NT2/D1 (cell line): ENCODE data around the gene TIMM50.
"Not testable (repeated sequence)": the region's sequence is repeated elsewhere in the genome, so short reads cannot be mapped to it uniquely, and the experiment has no call there.

Experiments used
- DNase-seq: peaks from one replicate; pipeline ENCODE4 v3.0.0-alpha.2; 2011; ENCODE audit warnings: low read depth, low spot score
- H3K27me3 ChIP-seq: 2 replicates; pipeline ENCODE4 v1.6.0; 2011; ENCODE audit warnings: mild to moderate bottlenecking; ENCODE audit not compliant: insufficient read length, insufficient read depth
- H3K36me3 ChIP-seq: 2 replicates; pipeline ENCODE4 v1.6.1; 2011; ENCODE audit warnings: mild to moderate bottlenecking, low read length, mixed read lengths; ENCODE audit not compliant: insufficient read depth, insufficient read length
- H3K4me1 ChIP-seq: 2 replicates; pipeline ENCODE4 v1.5.1; 2011; ENCODE audit not compliant: insufficient read depth, insufficient read length
- H3K4me3 ChIP-seq: 2 replicates; pipeline ENCODE4 v1.5.1; 2011; ENCODE audit warnings: low read depth; ENCODE audit not compliant: insufficient read length
- H3K9ac ChIP-seq: 2 replicates; pipeline ENCODE4 v1.6.0; 2011; ENCODE audit warnings: low read depth; ENCODE audit not compliant: insufficient read length
- H3K9me3 ChIP-seq: 2 replicates; pipeline ENCODE4 v1.5.1; 2011; ENCODE audit warnings: mild to moderate bottlenecking, low read length; ENCODE audit not compliant: insufficient read depth
- SUZ12 ChIP-seq: IDR thresholded peaks from 2 replicates; pipeline ENCODE4 v1.6.1; 2011; ENCODE audit not compliant: insufficient read length, insufficient read depth; ENCODE audit errors: extremely low read depth
- YY1 ChIP-seq: IDR thresholded peaks from 2 replicates; pipeline ENCODE4 v1.6.1; 2011; ENCODE audit not compliant: insufficient read length, insufficient read depth
- ZNF274 ChIP-seq: IDR thresholded peaks from 2 replicates; pipeline ENCODE4 v1.6.1; 2011; ENCODE audit warnings: mild to moderate bottlenecking, low read depth, low read length

The TIMM50 gene

GRCh38 chr19:39438270-39438934 lies 42.2 kb upstream of the TIMM50 start:
- TF ChIP-seq SUZ12: no peak
- TF ChIP-seq ZNF274: no peak
- no peak for TF ChIP-seq YY1
- Histone ChIP-seq H3K4me1 (peaks cover 3% of the 10 kb centered on the region), H3K4me3 (no peak overlapping the region), H3K9ac (no peak overlapping the region), H3K9me3 (no peaks in the 10 kb centered on the region), H3K27me3 (no peaks in the 10 kb centered on the region), H3K36me3 (peaks cover 21% of the 10 kb centered on the region)
- DNase-seq: no peak

DNA sequence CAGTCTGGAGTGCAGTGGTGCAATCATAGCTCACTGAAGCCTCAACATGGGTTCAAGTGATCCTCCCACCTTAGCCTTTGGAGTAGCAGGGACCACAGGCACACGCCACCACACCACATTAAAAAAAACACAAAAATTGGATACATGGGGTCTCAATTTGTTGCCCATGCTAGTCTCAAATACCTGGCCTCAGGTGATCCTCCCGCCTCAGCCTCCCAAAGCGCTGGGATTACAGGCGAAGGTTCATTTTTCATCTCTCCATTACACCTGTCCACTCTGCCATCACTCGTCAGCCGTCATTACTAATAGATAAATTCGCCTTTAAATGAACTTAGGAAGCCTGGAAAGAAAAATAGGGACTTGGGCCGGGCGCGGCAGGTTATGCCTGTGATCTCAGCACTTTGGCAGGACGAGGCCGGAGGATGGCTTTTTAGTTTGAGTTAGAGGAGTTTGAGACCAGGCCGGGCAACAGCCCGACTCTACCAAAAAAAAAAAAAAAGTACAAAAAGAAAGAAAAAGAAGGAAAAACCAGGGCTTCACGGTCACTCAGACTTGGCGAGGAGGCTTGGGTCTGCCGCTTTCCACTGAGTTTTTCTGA lies 35.9 kb upstream of the TIMM50 start:
- H3K9me3 ChIP-seq: no peaks in the 10 kb centered on the region
- no peaks in the 10 kb centered on the region for H3K4me1 ChIP-seq
- peak overlapping the region; percentile 95 for H3K9ac ChIP-seq
- peak overlapping the region; percentile 96 for H3K4me3 ChIP-seq
- TF ChIP-seq SUZ12: no peak
- TF ChIP-seq ZNF274: no peak
- no peak for TF ChIP-seq YY1
- H3K36me3 ChIP-seq: peaks cover 26% of the 10 kb centered on the region
- no peaks in the 10 kb centered on the region for H3K27me3 ChIP-seq
- no peak for DNase-seq

DNA sequence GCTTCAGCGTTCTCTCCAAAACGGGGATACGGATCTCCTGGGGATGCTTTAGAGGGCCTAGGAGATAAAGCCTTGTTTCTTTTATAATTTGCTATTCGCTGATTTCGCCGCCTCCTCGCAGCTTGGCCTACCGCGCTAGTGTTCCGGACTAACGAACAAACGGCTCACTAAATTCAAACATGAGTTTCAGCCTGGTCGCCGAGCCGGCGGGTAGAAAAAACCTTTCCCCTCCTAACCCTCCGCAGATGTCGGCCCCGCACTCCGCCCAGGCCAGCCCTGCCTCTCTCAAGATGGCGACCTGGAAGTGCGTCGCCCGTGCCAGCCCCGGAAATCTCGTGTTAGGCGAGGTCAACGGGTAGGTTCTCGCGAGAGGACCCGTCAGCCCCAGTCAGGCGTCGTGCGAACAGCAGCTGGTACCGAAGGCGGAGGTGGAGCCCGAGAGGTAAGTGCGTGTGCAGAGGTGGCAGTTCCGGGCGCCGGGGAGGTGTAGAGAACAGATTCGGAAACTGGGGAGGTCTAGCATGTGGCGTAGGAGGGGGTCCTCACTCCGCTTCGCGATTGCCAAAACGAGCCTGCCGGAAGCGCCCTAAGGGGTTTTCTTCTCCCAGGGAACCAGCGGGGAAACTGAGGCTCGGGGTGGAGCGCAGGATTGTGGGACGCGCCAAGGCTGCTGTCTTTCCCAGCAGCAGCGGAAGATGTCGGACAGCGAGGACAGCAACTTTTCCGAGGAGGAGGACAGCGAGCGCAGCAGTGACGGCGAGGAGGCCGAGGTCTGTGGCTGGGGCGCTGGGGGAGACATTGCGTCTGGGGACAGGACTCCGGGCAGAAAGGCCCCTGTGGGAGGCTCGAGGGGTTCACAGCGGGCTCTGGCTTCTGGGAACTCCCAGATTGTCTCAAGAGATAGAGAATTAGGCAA lies 35.2 kb upstream of the TIMM50 start, which contains the start of gene SUPT5H:
SUPT5H (plus strand) TSS at position 387 of the 916 bp plus-strand sequence; CDS start at position 696, 309 bp downstream.
- TF ChIP-seq ZNF274: no peak
- TF ChIP-seq YY1: peak; percentile 90
- H3K4me3 ChIP-seq: peak within 1 kb of the TSS; percentile 96
- H3K4me1 ChIP-seq: no peaks in the 10 kb centered on the region
- H3K27me3 ChIP-seq: no peaks in the 10 kb centered on the region
- peak within 1 kb of the TSS; percentile 95 for H3K9ac ChIP-seq
- peak; percentile 93 for DNase-seq
- H3K36me3 ChIP-seq: peaks cover 26% of the 10 kb centered on the region
- H3K9me3 ChIP-seq: no peaks in the 10 kb centered on the region

DNA sequence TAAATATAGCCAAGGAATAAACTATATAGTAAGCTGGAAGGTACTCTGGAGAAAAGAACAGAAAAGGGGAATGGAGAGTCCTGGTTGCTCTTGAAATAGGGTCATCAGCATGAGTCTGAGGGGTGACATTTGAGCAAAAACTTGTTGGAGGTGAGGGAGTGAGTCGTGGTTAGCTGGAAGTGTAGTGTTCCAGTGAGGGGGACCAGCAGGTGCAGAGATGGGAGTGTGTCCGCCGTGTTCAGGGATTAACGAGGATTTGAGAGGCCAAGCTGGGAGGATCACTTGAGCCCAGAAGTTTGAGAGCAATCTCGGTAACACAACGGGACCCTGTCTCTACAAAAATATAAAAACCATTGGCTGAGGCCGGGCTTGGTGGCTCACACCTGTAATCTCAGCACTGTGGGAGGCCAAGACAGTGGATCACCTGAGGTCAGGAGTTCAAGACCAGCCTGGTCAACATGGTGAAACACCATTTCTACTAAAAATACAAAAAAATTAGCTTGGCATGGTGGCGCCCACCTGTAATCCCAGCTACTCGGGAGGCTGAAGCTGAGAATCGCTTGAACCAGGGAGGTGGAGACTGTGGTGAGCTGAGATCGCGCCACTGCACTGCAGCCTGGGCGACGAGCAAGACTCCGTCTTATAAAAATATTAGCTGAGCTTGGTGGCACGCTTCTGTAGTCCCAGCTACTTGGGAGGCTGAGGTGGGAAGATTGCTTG lies 34.1 kb upstream of the TIMM50 start:
- Histone ChIP-seq H3K9ac (peak overlapping the region; percentile 95), H3K4me3 (peak overlapping the region; percentile 96), H3K27me3 (no peaks in the 10 kb centered on the region), H3K36me3 (peaks cover 28% of the 10 kb centered on the region), H3K9me3 (no peaks in the 10 kb centered on the region), H3K4me1 (no peaks in the 10 kb centered on the region)
- no peak for TF ChIP-seq ZNF274
- no peak for TF ChIP-seq SUZ12
- no peak for TF ChIP-seq YY1
- no peak for DNase-seq

DNA sequence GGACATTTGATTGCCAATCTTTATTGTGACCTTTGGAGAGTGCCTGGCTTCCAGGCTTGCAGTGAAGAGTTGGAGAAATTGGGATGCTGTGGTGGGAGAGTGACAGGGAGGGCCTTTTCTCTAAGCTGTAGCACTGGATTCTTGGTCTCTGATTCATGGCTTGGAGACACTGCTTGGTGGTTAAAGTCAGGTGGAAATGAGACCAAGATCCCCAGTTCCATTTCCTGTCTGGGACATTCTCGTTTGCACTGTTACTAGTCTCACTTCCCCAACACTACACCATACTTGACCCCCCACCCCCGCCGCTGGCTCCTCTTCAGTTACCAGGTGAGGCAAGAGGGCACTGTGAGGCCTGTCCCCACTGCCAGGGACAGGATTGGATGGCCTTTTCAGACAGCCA lies 32.4 kb upstream of the TIMM50 start:
- Histone ChIP-seq H3K9ac (no peak overlapping the region), H3K36me3 (peaks cover 45% of the 10 kb centered on the region), H3K4me3 (no peak overlapping the region), H3K27me3 (no peaks in the 10 kb centered on the region), H3K4me1 (no peaks in the 10 kb centered on the region), H3K9me3 (no peaks in the 10 kb centered on the region)
- no peak for DNase-seq
- TF ChIP-seq YY1: no peak
- TF ChIP-seq ZNF274: no peak
- TF ChIP-seq SUZ12: no peak

- H3K36me3 ChIP-seq: peaks cover 47% of the 10 kb centered on the region
- no peak overlapping the region for H3K9ac ChIP-seq
- no peak overlapping the region for H3K4me3 ChIP-seq
- no peaks in the 10 kb centered on the region for H3K4me1 ChIP-seq
- H3K27me3 ChIP-seq: no peaks in the 10 kb centered on the region
- DNase-seq: no peak
- no peaks in the 10 kb centered on the region for H3K9me3 ChIP-seq
- TF ChIP-seq SUZ12: no peak
- no peak for TF ChIP-seq ZNF274
- no peak for TF ChIP-seq YY1
These were observed 31.4 kb upstream of the TIMM50 start for GRCh38 chr19:39449116-39449797.

GRCh38 chr19:39451257-39451656 lies 29.4 kb upstream of the TIMM50 start:
- not testable (repeated sequence) for H3K27me3 ChIP-seq, H3K9me3 ChIP-seq, H3K9ac ChIP-seq, H3K4me1 ChIP-seq, DNase-seq, H3K4me3 ChIP-seq
- H3K36me3 ChIP-seq: peaks cover 53% of the 10 kb centered on the region
